ENCODE data around the gene ZBTB20.

ZBTB20 gene

DNA sequence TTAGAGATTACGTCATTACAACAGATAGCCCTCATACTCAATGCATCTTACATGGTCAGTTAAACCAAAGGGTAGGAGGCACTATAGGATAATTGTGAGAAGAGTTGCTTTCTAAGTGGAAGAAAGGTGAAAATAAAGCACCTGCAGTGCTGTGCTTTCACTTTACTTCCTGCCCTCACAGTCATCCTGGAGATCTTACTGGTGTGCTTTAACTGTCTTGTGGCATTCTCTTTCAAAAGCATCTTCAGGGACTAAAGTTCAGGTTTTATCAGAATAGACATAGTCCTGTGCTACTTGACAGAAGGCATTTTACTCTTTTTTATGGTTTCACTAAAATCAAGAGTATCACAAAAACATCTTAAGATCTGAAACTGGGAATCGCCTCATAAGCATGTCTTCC lies 286.6 kb downstream of the ZBTB20 start:
- Histone ChIP-seq H3K4me1 (ENCODE audit: low read length) (peaks cover 18% of the 10 kb centered on the region; the same call in 1 of the 2 replicates), H3K4me3 (ENCODE audit: low read length) (no peak overlapping the region), H3K27me3 (replicated peaks; ENCODE audit: insufficient read depth, low read length) (no peaks in the 10 kb centered on the region), H3K9me3 (replicated peaks; ENCODE audit: insufficient read depth, low read length) (no peaks in the 10 kb centered on the region), H3K4me2 (ENCODE audit: low read depth, low read length) (peak overlapping the region; percentile 6), H3K79me2 (ENCODE audit: low read length) (no peaks in the 10 kb centered on the region), H3K27ac (ENCODE audit: low read length) (no peak overlapping the region), H3K36me3 (replicated peaks; ENCODE audit: insufficient read depth, low read length) (no peaks in the 10 kb centered on the region), H4K20me1 (ENCODE audit: insufficient read depth, low read length) (no peaks in the 10 kb centered on the region), H3K9me2 (replicated peaks; ENCODE audit: insufficient read depth, low read length) (no peaks in the 10 kb centered on the region), H3F3A (ENCODE audit: insufficient read depth, low read length) (peaks cover 9% of the 10 kb centered on the region), H2AFZ (ENCODE audit: low read length) (no peak overlapping the region), H3K9ac (ENCODE audit: low read length) (no peak overlapping the region)
- peak; percentile 64 for DNase-seq
- TF ChIP-seq, protein P1, sequence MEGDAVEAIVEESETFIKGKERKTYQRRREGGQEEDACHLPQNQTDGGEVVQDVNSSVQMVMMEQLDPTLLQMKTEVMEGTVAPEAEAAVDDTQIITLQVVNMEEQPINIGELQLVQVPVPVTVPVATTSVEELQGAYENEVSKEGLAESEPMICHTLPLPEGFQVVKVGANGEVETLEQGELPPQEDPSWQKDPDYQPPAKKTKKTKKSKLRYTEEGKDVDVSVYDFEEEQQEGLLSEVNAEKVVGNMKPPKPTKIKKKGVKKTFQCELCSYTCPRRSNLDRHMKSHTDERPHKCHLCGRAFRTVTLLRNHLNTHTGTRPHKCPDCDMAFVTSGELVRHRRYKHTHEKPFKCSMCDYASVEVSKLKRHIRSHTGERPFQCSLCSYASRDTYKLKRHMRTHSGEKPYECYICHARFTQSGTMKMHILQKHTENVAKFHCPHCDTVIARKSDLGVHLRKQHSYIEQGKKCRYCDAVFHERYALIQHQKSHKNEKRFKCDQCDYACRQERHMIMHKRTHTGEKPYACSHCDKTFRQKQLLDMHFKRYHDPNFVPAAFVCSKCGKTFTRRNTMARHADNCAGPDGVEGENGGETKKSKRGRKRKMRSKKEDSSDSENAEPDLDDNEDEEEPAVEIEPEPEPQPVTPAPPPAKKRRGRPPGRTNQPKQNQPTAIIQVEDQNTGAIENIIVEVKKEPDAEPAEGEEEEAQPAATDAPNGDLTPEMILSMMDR (IDR thresholded peaks at IDR 0.05; ENCODE audit: low read length): peak; percentile 20; the same call in 1 of the 2 replicates
- no peak for TF ChIP-seq EZH2 (optimal IDR thresholded peaks at IDR 0.05; ENCODE audit: low read depth, low read length)

DNA sequence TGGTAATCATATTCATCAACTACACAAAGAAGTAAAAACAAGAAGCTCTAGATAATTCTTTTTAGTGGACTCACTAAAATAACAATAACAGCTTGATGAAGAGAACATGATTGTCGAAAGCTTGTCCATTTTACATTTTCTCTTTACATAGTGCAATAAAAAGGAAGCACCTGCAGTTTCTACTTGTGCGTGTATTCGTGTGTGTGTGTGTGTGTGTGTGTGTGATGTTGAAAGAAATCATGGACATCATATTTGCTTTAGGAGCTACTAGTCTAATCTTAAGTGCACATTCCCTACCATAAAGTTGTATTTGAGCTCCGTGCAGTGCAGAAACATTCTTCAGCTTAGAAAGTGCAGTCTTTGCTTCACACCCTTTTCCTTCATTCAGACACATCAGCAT lies 288.8 kb downstream of the ZBTB20 start:
- no peak overlapping the region for H3K4me2 ChIP-seq (ENCODE audit: low read depth, low read length)
- H3K79me2 ChIP-seq (ENCODE audit: low read length): no peaks in the 10 kb centered on the region
- peaks cover 9% of the 10 kb centered on the region for H3F3A ChIP-seq (ENCODE audit: insufficient read depth, low read length)
- H3K4me3 ChIP-seq (ENCODE audit: low read length): no peak overlapping the region
- H3K27ac ChIP-seq (ENCODE audit: low read length): no peak overlapping the region
- no peaks in the 10 kb centered on the region for H3K9me3 ChIP-seq (replicated peaks; ENCODE audit: insufficient read depth, low read length)
- TF ChIP-seq, protein P1 (IDR thresholded peaks at IDR 0.05; ENCODE audit: low read length): no peak
- TF ChIP-seq EZH2phosphoT487 (IDR thresholded peaks at IDR 0.05; ENCODE audit: low read length): no peak
- TF ChIP-seq EZH2 (optimal IDR thresholded peaks at IDR 0.05; ENCODE audit: low read depth, low read length): no peak
- no peaks in the 10 kb centered on the region for H3K27me3 ChIP-seq (replicated peaks; ENCODE audit: insufficient read depth, low read length)
- no peak overlapping the region for H3K9ac ChIP-seq (ENCODE audit: low read length)
- no peaks in the 10 kb centered on the region for H3K9me2 ChIP-seq (replicated peaks; ENCODE audit: insufficient read depth, low read length)
- H3K36me3 ChIP-seq (replicated peaks; ENCODE audit: insufficient read depth, low read length): no peaks in the 10 kb centered on the region
- peaks cover 12% of the 10 kb centered on the region; the same call in 1 of the 2 replicates for H3K4me1 ChIP-seq (ENCODE audit: low read length)
- DNase-seq: no peak
- H2AFZ ChIP-seq (ENCODE audit: low read length): no peak overlapping the region
- H4K20me1 ChIP-seq (ENCODE audit: insufficient read depth, low read length): no peaks in the 10 kb centered on the region

DNA sequence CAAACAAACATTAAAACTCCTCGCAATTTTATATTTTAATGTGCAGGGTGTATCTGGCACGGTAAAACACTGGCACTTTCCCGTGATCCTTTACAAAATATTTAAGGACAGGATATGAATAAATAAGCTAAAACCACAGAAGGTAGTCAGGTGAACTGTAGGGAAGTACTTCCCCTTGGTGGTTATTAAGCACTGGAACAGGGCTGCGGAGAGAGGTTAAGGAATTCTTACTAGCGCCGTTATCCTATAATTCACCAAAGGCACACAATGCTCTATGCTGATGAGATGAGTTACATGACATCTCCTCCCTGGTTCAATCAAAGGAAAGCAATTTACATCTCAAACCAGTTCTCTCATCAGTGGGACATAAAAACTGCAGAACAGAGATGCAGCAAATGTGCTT lies 289.8 kb downstream of the ZBTB20 start:
- Histone ChIP-seq H3K27ac (ENCODE audit: low read length) (no peak overlapping the region), H2AFZ (ENCODE audit: low read length) (no peak overlapping the region), H3K4me2 (ENCODE audit: low read depth, low read length) (no peak overlapping the region), H3K36me3 (replicated peaks; ENCODE audit: insufficient read depth, low read length) (no peaks in the 10 kb centered on the region), H3F3A (ENCODE audit: insufficient read depth, low read length) (peaks cover 9% of the 10 kb centered on the region), H3K4me3 (ENCODE audit: low read length) (no peak overlapping the region), H3K9me2 (replicated peaks; ENCODE audit: insufficient read depth, low read length) (no peaks in the 10 kb centered on the region), H3K4me1 (ENCODE audit: low read length) (peaks cover 12% of the 10 kb centered on the region; the same call in 1 of the 2 replicates), H3K79me2 (ENCODE audit: low read length) (no peaks in the 10 kb centered on the region), H4K20me1 (ENCODE audit: insufficient read depth, low read length) (no peaks in the 10 kb centered on the region), H3K9me3 (replicated peaks; ENCODE audit: insufficient read depth, low read length) (no peaks in the 10 kb centered on the region), H3K9ac (ENCODE audit: low read length) (no peak overlapping the region), H3K27me3 (replicated peaks; ENCODE audit: insufficient read depth, low read length) (no peaks in the 10 kb centered on the region)
- TF ChIP-seq EZH2phosphoT487 (IDR thresholded peaks at IDR 0.05; ENCODE audit: low read length) (no peak), EZH2 (optimal IDR thresholded peaks at IDR 0.05; ENCODE audit: low read depth, low read length) (no peak)
- TF ChIP-seq, protein P1 (IDR thresholded peaks at IDR 0.05; ENCODE audit: low read length): no peak
- DNase-seq: no peak

Data from MM.1S (cell line).